HepG2 (cell line): ENCODE data around the gene SPATS2. TPM values are rescaled to one million over a fixed set of nuclear protein-coding genes. Genes with fewer than 3 reads are reported as not detected.
A peak's percentile ranks its signal among the peaks of the same experiment; 100 is the strongest.

Experiments used
- ATAC-seq: fragments of 200-7000 bp; cut with Tn5 transposase; 3 replicates; pipeline ENCODE4 v1.9.1; 2020; ENCODE audit warnings: mild to moderate bottlenecking, moderate library complexity
- BruUV-seq: library from RNA; stranded (reverse); fragments of 400-500 nt; replicated peaks from 2 replicates; lab custom pipeline; 2021; lab: Mats Ljungman, UMichigan
- CTCF ChIA-PET: fragments of 300-600 bp; formaldehyde crosslinking; extraction: SDS; loops from one replicate; lab custom pipeline; 2021; ENCODE audit warnings: low total read pairs, inconsistent platforms, low intra/inter-chr PET ratio; lab: Yijun Ruan, JAX
- POLR2A ChIA-PET: fragments of 350-600 bp; sonication (Branson Sonifier 250); formaldehyde crosslinking; loops from one replicate; lab custom pipeline; 2020; ENCODE audit warnings: antibody characterized with exemption, inconsistent platforms; lab: Yijun Ruan, JAX
- DNase-seq: peaks from one replicate; pipeline ENCODE4 v3.0.0-alpha.2; 2015; ENCODE audit warnings: low spot score
- FAIRE-seq: peaks from 3 replicates; lab custom pipeline; 2011; peaks lifted over from hg19 to GRCh38; lab: Jason Lieb, UNC
- H2AFZ ChIP-seq: one replicate; pipeline ENCODE4 v1.6.1; 2011; ENCODE audit warnings: low read length, inconsistent platforms
- H3K27ac ChIP-seq: fragments of 300-600 bp; 3 replicates; pipeline ENCODE4 v1.8.0; 2011; ENCODE audit warnings: mixed run types, mild to moderate bottlenecking, mixed read lengths, low read length, inconsistent platforms; ENCODE audit not compliant: insufficient read depth; ENCODE audit errors: extremely low read length
- H3K27me3 ChIP-seq, 2 experiments: fragments of 200-600 bp in 1 of 2; 2 replicates in 1 of 2; 3 replicates in 1 of 2; pipeline versions ENCODE4 v1.6.0 to v1.8.0; 2011; ENCODE audit warnings: low read length in 2 of 2, mild to moderate bottlenecking in 2 of 2, moderate library complexity in 2 of 2, inconsistent platforms in 1 of 2; ENCODE audit not compliant: insufficient read depth in 2 of 2, control insufficient read depth in 1 of 2
- H3K36me3 ChIP-seq, 2 experiments: fragments of 200-600 bp in 1 of 2; replicated peaks in 1 of 2; 2 replicates in 1 of 2; 3 replicates in 1 of 2; pipeline versions ENCODE4 v1.5.1 to v1.8.0; 2011; ENCODE audit warnings: low read length in 2 of 2, inconsistent platforms in 1 of 2; ENCODE audit not compliant: insufficient read depth in 2 of 2, control insufficient read depth in 1 of 2
- H3K4me1 ChIP-seq: 2 replicates; pipeline ENCODE4 v1.5.1; 2012; ENCODE audit warnings: low read length, inconsistent platforms; ENCODE audit not compliant: insufficient read depth
- H3K4me2 ChIP-seq: 2 replicates; pipeline ENCODE4 v1.6.0; 2011; ENCODE audit warnings: low read depth, low read length, inconsistent platforms
- H3K4me3 ChIP-seq, 3 experiments: fragments of 200-600 bp in 1 of 3; sonication (generic), shearing (Covaris generic) in 1 of 3; replicated peaks in 1 of 3; 2 replicates each; pipeline ENCODE4 v1.5.1; 2011 to 2016; ENCODE audit warnings: low read length in 3 of 3, inconsistent platforms in 2 of 3, low read depth in 2 of 3, mild to moderate bottlenecking in 2 of 3, control low read depth in 1 of 3, mixed read lengths in 1 of 3; ENCODE audit not compliant: insufficient read depth in 1 of 3
- H3K79me2 ChIP-seq: one replicate; pipeline ENCODE4 v1.6.1; 2011; ENCODE audit warnings: low read length, inconsistent platforms; ENCODE audit not compliant: insufficient read depth
- H3K9ac ChIP-seq: 2 replicates; pipeline ENCODE4 v1.6.0; 2011; ENCODE audit warnings: mild to moderate bottlenecking, low read depth, low read length, inconsistent platforms; ENCODE audit not compliant: insufficient read depth
- H3K9me3 ChIP-seq: 2 replicates; pipeline ENCODE4 v1.5.1; 2012; ENCODE audit warnings: mild to moderate bottlenecking, low read length
- H4K20me1 ChIP-seq: 2 replicates; pipeline ENCODE4 v1.6.0; 2011; ENCODE audit warnings: inconsistent platforms, mild to moderate bottlenecking, low read length, moderate library complexity; ENCODE audit not compliant: insufficient read depth
- ETV5 ChIP-seq: IDR thresholded peaks from 2 replicates; pipeline ENCODE4 v1.6.1; 2018; ENCODE audit warnings: missing biosample characterization, missing genetic modification reagents, inconsistent platforms, borderline replicate concordance
- MAZ ChIP-seq, 2 experiments: sonication (generic) in 1 of 2; formaldehyde crosslinking in 1 of 2; IDR thresholded peaks; 2 replicates each; pipeline versions ENCODE4 v1.5.0 to v1.6.1; 2012 to 2020; ENCODE audit warnings: low read depth in 2 of 2, mild to moderate bottlenecking in 2 of 2, borderline replicate concordance in 1 of 2, improper control_type of control experiment in 1 of 2, low read length in 1 of 2, missing genetic modification reagents in 1 of 2, moderate library complexity in 1 of 2
- RORA ChIP-seq: sonication (generic); formaldehyde crosslinking; IDR thresholded peaks from 2 replicates; pipeline ENCODE4 v1.5.0; 2020; ENCODE audit warnings: mild to moderate bottlenecking, missing genetic modification reagents, moderate library complexity
- SNAI1 ChIP-seq: sonication (generic); formaldehyde crosslinking; IDR thresholded peaks from 2 replicates; pipeline ENCODE4 v1.5.0; 2020; ENCODE audit warnings: mild to moderate bottlenecking, missing genetic modification reagents, borderline replicate concordance
- SYNCRIP ChIP-seq: fragments of 200-400 bp; formaldehyde crosslinking; IDR thresholded peaks from 2 replicates; pipeline ENCODE4 v1.6.1; 2018; ENCODE audit warnings: mild to moderate bottlenecking, low read depth, low read length; ENCODE audit not compliant: insufficient read depth
- ZMYM3 ChIP-seq: sonication (generic); formaldehyde crosslinking; IDR thresholded peaks from 2 replicates; pipeline ENCODE4 v1.5.1; 2020; ENCODE audit warnings: mild to moderate bottlenecking, missing genetic modification reagents
- WGBS: methylation state at CpG from one replicate; pipeline ENCODE4 v1.1.6; 2017; ENCODE audit warnings: low lambda C conversion rate; 5-methylcytosine and 5-hydroxymethylcytosine counted together
- in situ Hi-C: cut with HindIII; loops from 2 replicates; pipeline ENCODE4 v1.10.0; 2017; ENCODE audit warnings: low pct_unique_long_range_greater_than_20kb; ENCODE audit not compliant: extremely low pct_ligation_motif_present
- intact Hi-C: fragments of 100-400 bp; cut with micrococcal nuclease; formaldehyde crosslinking; loops from one replicate; pipeline ENCODE4 v1.10.0; 2022; ENCODE audit not compliant: unreplicated experiment
- polyA plus RNA-seq, 8 experiments: library from polyadenylated mRNA; depleted of rRNA in 3 of 8; stranded (reverse) in 7 of 8; unstranded in 1 of 8; fragments of >200 nt; fragmentation: Illumina TruSeq in 4 of 8; extraction: Trizol in 4 of 8; gene quantifications; 2 replicates each; pipeline versions ENCODE4 v1.2.1 to v1.2.3, GENCODE V29; 2011 to 2016; ENCODE audit warnings: low read depth in 4 of 8, missing spikeins in 1 of 8, mixed read lengths in 1 of 8; ENCODE audit not compliant: insufficient read depth in 1 of 8
- total RNA-seq, 5 experiments: library from RNA; depleted of rRNA; stranded (reverse); fragments of >200 nt; fragmentation: Illumina TruSeq; extraction: Trizol; gene quantifications; 2 replicates each; pipeline ENCODE4 v1.2.3, GENCODE V29; 2016; ENCODE audit warnings: low read depth in 1 of 5
- TF ChIP-seq, protein P1 (sequence below): sonication (generic); formaldehyde crosslinking; IDR thresholded peaks from 2 replicates; pipeline ENCODE4 v1.4.0; 2020; ENCODE audit warnings: missing genetic modification reagents
- TF ChIP-seq, protein P2 (sequence below): sonication (generic); formaldehyde crosslinking; conservative IDR thresholded peaks from 2 replicates; pipeline ENCODE4 v1.8.1; 2023; ENCODE audit warnings: missing genetic modification reagents
- TF ChIP-seq, protein P3 (sequence below): sonication (generic); formaldehyde crosslinking; IDR thresholded peaks from 2 replicates; pipeline ENCODE4 v1.5.0; 2020; ENCODE audit warnings: missing genetic modification reagents
- TF ChIP-seq, protein P4 (sequence below): sonication (generic); formaldehyde crosslinking; IDR thresholded peaks from 2 replicates; pipeline ENCODE4 v1.4.0; 2020; ENCODE audit warnings: missing genetic modification reagents
- TF ChIP-seq, protein P5 (sequence below): sonication (generic); formaldehyde crosslinking; IDR thresholded peaks from 2 replicates; pipeline ENCODE4 v1.5.1; 2020; ENCODE audit warnings: missing genetic modification reagents, mild to moderate bottlenecking, borderline replicate concordance
- TF ChIP-seq, protein P6 (sequence below): sonication (generic); formaldehyde crosslinking; IDR thresholded peaks from 2 replicates; pipeline ENCODE4 v1.4.0; 2020; ENCODE audit warnings: mild to moderate bottlenecking, missing genetic modification reagents

Gene SPATS2
- total and polyA plus RNA-seq, 2 of the 13 experiments (the other 11 are each of a cell fraction or from before 2014, with no cell fraction given) = 19.3 to 28.1 TPM

DNA sequence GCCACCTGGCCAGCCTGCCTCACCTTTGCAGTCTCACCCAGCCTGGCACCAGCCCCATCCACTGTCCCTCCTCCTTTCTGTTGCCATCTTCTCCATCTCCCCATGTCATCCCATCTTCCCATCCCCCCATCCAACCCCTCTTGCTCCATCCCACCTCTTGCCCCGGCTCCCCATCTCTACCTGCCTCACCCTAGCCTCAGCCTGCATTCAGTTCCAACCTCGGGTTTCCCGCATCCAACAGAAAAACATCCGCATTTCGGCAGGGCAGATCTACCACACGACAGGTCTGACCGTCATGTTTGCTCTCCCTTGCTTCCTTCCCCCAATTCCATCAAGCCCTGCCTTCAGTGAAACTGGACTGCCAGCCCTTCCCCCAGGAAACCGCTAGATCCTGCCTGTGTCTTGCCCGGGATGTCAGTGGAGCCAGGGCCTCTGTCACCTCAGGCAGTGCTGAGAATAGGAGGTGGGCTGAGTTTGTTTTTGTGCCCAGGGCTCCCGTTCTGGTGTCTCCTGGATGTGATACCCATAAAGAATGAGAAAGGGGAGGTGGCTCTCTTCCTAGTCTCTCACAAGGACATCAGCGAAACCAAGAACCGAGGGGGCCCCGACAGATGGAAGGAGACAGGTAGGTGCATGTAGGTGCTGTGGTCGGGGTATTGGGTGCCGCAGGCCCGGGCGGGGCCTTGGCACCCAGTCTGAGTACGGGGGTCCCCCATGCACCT lies 174.0 kb downstream of the SPATS2 start:
- no peak for FAIRE-seq
- Histone ChIP-seq H3K27me3 (peaks cover 11 to 48% of the 10 kb centered on the region in 2 experiments), H3K4me2 (peak overlapping the region; percentile 35; the same call in 1 of the 2 replicates), H3K4me1 (peaks cover 85% of the 10 kb centered on the region), H3K36me3 (no peaks in the 10 kb centered on the region), H2AFZ (no peak overlapping the region), H3K9me3 (no peaks in the 10 kb centered on the region), H4K20me1 (no peaks in the 10 kb centered on the region), H3K4me3 (peak overlapping the region in 1 of 3 experiments; percentile 31; a peak in 2 of 6 replicates), H3K79me2 (no peaks in the 10 kb centered on the region), H3K9ac (no peak overlapping the region), H3K27ac (no peak overlapping the region)
- 46% methylated on average over 14 of the region's 18 CpGs for WGBS
- no peak for ATAC-seq
- intact Hi-C loops (no loop called here), in situ Hi-C loops (no loop called here)
- ChIA-PET POLR2A (no interaction called here), CTCF (no interaction called here)
- no peak for DNase-seq
- BruUV-seq = no TSS peak
- no peak for TF ChIP-seq MAZ (IDR thresholded peaks at IDR 0.05; ENCODE audit: borderline replicate concordance, low read depth, low read length)
- TF ChIP-seq MAZ (CRISPR knock-in tag; IDR thresholded peaks at IDR 0.05; ENCODE audit: low read depth) = no peak
- no peak for TF ChIP-seq RORA (CRISPR knock-in tag)
- TF ChIP-seq ZMYM3 = no peak
- TF ChIP-seq SNAI1 = no peak
- TF ChIP-seq, protein P1, sequence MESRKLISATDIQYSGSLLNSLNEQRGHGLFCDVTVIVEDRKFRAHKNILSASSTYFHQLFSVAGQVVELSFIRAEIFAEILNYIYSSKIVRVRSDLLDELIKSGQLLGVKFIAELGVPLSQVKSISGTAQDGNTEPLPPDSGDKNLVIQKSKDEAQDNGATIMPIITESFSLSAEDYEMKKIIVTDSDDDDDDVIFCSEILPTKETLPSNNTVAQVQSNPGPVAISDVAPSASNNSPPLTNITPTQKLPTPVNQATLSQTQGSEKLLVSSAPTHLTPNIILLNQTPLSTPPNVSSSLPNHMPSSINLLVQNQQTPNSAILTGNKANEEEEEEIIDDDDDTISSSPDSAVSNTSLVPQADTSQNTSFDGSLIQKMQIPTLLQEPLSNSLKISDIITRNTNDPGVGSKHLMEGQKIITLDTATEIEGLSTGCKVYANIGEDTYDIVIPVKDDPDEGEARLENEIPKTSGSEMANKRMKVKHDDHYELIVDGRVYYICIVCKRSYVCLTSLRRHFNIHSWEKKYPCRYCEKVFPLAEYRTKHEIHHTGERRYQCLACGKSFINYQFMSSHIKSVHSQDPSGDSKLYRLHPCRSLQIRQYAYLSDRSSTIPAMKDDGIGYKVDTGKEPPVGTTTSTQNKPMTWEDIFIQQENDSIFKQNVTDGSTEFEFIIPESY = peak; percentile 79
- no peak for TF ChIP-seq SYNCRIP
- TF ChIP-seq, protein P2, sequence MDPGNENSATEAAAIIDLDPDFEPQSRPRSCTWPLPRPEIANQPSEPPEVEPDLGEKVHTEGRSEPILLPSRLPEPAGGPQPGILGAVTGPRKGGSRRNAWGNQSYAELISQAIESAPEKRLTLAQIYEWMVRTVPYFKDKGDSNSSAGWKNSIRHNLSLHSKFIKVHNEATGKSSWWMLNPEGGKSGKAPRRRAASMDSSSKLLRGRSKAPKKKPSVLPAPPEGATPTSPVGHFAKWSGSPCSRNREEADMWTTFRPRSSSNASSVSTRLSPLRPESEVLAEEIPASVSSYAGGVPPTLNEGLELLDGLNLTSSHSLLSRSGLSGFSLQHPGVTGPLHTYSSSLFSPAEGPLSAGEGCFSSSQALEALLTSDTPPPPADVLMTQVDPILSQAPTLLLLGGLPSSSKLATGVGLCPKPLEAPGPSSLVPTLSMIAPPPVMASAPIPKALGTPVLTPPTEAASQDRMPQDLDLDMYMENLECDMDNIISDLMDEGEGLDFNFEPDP = no peak
- TF ChIP-seq, protein P3, sequence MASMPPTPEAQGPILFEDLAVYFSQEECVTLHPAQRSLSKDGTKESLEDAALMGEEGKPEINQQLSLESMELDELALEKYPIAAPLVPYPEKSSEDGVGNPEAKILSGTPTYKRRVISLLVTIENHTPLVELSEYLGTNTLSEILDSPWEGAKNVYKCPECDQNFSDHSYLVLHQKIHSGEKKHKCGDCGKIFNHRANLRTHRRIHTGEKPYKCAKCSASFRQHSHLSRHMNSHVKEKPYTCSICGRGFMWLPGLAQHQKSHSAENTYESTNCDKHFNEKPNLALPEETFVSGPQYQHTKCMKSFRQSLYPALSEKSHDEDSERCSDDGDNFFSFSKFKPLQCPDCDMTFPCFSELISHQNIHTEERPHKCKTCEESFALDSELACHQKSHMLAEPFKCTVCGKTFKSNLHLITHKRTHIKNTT (CRISPR knock-in tag) = no peak
- TF ChIP-seq, protein P4, sequence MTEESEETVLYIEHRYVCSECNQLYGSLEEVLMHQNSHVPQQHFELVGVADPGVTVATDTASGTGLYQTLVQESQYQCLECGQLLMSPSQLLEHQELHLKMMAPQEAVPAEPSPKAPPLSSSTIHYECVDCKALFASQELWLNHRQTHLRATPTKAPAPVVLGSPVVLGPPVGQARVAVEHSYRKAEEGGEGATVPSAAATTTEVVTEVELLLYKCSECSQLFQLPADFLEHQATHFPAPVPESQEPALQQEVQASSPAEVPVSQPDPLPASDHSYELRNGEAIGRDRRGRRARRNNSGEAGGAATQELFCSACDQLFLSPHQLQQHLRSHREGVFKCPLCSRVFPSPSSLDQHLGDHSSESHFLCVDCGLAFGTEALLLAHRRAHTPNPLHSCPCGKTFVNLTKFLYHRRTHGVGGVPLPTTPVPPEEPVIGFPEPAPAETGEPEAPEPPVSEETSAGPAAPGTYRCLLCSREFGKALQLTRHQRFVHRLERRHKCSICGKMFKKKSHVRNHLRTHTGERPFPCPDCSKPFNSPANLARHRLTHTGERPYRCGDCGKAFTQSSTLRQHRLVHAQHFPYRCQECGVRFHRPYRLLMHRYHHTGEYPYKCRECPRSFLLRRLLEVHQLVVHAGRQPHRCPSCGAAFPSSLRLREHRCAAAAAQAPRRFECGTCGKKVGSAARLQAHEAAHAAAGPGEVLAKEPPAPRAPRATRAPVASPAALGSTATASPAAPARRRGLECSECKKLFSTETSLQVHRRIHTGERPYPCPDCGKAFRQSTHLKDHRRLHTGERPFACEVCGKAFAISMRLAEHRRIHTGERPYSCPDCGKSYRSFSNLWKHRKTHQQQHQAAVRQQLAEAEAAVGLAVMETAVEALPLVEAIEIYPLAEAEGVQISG (CRISPR knock-in tag) = no peak
- TF ChIP-seq, protein P5, sequence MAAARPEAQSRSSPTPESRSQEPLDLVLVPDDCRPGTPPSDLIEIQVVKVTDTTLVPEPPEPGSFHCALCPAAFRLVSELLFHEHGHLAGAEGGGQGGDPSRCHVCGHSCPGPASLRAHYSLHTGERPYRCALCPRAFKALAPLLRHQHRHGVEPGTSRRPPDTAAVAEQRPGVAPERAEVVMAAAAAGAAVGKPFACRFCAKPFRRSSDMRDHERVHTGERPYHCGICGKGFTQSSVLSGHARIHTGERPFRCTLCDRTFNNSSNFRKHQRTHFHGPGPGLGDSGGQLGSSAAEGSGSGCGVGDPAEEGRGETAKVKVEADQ (CRISPR knock-in tag) = no peak
- no peak for TF ChIP-seq ETV5
- TF ChIP-seq, protein P6, sequence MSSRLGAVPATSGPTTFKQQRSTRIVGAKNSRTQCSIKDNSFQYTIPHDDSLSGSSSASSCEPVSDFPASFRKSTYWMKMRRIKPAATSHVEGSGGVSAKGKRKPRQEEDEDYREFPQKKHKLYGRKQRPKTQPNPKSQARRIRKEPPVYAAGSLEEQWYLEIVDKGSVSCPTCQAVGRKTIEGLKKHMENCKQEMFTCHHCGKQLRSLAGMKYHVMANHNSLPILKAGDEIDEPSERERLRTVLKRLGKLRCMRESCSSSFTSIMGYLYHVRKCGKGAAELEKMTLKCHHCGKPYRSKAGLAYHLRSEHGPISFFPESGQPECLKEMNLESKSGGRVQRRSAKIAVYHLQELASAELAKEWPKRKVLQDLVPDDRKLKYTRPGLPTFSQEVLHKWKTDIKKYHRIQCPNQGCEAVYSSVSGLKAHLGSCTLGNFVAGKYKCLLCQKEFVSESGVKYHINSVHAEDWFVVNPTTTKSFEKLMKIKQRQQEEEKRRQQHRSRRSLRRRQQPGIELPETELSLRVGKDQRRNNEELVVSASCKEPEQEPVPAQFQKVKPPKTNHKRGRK (CRISPR knock-in tag) = no peak
